Retina (tissue), 1 donor: ENCODE measurements around the gene SLMAP.

ENCODE experiments used
- DNase-seq: peaks from one replicate; pipeline ENCODE4 v3.0.0-alpha.2; 2016

Gene SLMAP

DNA sequence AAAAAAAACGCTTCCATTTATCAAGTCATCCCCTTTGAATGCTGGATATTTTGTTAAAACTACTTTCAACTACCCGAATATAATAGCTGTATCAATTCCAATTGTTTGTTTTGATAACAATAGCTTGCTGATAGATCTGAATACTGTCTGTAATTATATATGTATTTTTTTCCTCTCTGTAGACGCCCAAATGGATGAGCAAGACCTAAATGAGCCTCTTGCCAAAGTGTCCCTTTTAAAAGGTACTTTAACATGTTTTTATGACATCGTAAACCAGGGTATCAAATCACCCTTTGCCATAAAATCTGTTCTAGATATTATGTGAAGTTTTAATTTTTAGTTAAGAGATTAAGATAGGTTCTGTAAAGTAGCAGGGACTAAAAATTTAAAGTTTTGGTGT is 140.6 kb downstream of the SLMAP start:
- DNase-seq, result no peak

DNA sequence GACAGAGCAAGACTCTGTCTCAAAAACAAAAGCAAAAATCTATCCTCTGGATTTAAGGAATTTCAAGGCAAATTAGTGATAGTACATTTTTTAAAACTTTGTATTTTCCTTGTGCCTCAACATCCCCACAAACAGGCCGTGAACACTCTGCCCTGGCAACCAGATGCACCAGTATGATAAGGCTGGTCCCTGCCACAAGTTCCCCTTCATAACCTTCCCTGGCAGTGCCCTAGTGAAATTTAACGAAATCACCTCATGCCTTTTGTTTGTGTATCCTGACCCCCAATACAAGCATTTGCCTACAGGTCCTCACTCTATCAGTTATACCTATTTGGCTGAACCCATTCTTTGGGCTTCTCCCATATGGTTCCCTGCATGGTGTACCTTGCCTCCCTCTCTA is 144.7 kb downstream of the SLMAP start:
- no peak for DNase-seq

DNA sequence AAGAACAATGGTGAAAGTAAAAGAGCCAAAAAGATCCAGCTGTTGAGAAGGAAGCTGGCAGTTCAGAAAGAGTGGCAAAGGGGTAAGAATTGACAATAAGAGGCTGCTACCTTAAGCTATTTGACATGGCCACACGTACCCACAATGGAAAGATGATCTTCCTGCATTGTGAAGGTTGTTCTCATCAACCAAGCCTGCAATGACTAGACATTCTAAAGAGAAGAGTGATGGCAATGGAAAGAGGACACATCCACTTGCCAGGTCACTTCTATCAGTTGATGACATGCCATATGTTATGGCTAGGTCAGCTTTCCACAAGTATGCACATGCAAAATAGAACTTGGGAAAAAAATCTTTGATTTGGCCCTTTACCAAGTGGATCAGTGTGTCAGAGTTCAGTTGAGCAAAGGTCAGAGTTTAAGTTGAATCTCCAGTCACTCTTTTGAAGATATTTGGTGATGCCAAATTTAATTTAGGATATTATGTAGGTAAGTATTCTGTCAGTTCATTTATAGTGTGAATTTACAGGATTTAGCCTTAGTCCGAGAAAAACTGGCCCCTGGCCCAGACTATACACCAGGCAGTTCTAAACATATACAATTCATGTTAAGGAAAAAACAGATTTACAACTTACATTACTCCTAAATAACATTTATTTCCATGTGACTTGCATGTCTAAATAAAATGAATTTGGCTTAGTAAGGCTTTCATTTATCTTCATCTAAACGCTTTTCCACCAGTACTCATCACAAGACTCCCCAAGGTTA is 147.2 kb downstream of the SLMAP start:
- no peak for DNase-seq

DNA sequence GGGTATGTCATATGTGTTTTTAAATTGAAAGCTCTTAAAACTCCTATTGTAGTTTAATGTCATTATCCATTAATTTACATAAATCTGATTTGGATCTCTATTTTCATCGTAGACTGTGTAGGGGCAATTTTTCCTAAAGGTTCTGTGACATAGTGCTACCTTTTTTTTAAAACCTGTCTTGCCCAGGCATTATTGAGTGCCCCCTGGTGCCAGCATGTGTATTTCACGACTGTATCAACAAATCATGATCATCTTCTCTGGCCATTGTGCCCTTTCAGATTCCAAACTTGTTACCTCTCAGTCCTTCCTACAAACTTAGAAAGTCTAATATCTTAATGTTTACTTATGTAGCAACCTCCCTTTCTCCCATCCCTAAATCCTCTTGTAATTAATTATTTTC is 154.9 kb downstream of the SLMAP start:
- DNase-seq, result no peak

DNA sequence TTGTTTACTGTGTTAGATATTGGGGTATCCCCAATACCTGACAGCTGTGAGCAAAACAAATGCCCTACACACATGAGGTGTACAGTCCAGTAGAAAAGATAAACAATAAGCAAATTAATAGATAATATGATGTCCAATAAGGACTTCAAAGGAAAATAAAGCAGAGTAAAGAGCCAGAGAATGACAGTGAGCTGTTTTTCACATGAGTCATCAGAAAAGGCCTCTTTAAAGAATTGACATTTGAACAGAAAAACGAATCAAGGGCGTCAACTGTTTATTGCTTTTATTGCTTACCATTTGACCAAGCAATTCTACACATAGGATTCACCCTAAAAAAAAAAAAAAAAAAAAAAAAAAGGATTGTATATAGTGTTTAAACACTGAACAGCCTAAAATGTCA is 155.5 kb downstream of the SLMAP start:
- no peak for DNase-seq

DNA sequence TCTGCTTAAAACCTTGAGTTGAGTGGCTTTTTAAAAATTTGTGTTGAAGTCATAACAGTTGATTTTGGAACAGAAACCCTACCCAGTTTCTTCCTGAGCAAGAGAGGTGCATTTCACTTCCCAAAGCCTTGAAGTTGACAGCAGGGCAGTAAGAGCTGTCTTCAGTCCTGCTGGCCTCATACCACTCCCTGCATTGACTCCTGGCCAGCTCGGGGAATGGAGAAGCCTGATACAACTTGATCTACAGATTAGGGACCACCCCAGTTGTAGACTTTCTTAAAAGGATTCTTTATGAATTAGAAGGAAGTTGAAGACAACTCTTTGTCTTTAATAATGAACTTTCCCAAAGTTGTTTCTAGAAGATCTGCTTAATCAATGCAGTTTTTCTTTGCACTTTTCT is 161.5 kb downstream of the SLMAP start:
- DNase-seq, result no peak

DNA sequence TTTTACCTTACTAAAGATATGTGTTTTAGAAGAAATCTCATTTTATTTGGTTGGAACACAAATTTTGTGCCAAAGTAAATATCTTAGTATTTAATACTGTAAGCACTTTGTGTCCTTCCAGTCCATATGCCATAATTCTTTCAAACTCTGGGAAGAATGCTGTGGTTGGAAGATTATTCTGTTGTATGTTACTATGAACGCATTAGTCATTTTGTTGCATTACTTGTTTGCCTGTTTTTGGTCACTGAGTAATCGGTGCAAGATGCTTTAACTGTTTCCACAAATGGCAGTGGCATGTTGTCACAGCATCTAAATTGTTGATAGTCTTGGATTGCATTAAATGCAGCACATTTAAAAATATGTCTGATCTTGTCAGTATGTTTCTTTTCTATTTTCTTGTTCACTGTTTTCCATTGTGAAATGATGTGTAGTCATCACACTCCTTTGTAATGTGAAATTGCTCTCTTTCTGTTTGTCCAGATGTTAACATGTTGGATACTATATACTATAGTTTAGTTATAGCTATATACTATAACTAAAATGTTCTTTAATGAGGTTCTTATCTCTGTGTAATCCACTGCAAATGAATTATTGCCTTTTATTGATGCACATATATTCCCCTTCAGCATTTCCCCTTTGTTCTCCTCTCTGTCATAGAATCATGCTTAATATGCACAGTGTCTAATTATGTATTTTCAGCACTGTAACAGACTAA is 162.2 kb downstream of the SLMAP start:
- no peak for DNase-seq

DNA sequence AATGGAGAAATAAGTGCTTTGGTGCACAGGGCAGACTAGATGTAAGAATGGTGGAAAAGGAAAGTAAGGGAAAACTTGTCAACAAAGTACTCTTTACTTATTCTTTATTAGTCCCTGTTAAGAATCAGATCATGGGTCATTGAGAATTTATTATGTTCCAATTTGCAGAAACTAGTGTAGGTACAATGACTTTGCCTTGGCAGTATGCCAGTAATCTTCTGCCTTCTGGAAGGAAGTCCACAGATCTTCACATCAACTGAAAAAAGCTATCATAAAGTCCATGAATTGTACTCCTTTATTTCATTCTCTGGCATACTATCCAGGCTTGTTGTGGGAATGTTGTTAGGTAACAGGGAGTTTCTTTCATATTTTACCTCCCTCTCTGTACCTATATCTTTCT is 163.9 kb downstream of the SLMAP start:
- DNase-seq, result no peak

DNA sequence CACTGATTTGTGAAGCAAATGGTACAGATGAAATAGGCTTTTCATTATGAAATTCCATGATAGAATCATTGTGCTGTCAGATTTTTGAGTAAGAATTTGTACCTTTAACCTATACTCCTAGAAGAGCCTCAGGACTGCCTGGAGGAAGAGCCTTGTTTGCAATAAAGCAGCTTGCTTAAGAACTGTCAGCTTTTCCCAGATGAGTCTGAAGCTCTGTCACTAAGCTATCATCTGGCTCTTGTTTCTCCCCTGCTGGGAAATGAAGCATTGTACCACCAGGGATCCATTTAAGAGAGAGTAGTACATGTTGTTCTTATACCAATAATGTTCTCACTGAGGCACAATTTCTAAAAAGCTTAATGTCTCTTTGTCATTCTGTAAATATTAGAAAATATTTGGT is 167.0 kb downstream of the SLMAP start:
- DNase-seq, result no peak

DNA sequence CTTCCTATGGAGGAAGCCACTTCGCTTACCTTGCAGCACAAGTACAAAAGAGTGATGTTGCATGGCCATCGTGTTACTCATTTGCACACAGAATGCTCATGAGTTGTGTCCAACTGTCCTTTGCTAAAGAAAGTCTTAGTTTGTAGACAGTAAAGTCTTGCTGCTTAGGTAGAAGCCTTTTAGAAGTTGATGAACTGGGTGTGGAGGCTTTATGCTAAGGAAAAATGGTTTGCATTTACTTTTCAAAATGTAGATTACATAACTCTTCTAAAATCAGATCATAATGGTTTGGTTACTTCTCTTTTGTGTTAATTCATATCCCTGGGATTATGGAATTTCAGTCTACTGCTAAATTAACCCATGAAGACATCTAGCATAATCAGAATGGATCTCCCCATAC is 167.6 kb downstream of the SLMAP start:
- no peak for DNase-seq

DNA sequence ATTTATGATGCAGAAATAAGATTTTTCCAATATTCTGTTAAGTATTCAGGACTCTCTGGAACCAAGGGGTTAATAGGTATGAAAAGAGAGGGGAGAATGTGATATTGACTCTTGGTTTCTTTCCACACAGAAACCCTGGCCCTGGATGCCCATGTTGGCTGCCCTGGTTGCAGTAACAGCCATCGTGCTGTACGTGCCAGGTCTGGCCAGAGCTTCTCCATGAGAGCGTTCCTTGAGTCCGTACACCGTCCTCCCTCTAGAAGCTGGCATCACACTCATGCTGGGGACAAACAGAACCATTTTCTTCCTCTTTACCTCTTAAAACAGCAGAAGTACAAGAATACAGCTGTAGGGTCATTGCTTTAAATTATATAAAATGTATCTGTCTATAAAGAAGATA is 171.1 kb downstream of the SLMAP start:
- no peak for DNase-seq

DNA sequence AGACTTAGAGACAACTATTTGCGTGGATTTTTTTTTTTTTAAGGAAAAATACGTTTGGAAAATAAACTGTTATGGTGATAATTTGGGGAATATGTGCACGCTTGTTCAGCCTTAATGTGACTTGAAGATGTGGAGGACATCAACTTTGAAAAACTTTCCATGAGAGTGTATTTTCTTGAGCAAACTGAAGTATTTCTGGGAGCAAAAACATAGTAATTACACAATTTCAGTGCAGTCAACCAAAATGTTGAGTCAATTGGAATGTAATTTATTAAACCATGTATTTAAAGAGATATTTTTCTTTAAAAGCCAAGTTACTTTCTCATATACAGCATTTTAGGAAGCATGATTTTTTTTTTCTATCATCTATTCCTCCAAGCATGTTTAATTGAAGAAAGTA is 171.8 kb downstream of the SLMAP start:
- no peak for DNase-seq

DNA sequence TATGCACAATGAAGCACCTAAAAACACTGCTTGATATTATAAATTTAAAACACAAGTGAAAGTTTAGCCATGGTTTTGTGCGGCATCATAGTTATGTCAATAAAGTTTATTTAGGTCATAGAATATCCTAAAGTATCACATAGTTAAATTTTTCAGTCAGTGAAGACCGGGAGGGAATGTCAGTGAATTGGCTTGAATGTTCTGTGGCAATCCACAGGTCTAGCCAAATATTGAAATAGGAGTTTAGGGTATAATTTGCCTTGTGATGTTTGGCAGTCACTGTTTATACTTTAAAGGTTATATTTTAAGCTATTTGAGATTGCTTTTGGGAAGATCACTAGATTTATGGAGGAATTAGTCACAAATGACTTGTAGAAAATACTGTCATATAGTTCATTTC is 172.4 kb downstream of the SLMAP start:
- no peak for DNase-seq

DNA sequence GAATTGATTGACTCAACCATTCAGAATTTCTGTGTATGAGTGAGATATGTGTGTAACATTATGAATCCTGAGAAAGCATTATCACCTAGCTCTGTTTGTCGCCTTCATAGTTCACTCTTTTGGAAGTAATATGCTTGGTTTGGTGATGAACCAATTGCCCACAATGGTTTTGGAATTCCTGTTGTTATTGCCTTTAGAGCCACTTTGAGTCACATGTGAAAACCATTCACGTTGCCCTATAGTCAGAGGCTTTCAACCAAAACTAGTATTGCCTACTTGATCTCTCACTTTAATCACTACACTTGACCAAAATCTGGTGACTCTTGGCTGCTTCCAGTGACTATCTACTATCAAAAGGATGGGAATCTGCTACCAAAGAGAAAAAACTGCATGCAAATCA is 173.9 kb downstream of the SLMAP start:
- DNase-seq, result no peak

DNA sequence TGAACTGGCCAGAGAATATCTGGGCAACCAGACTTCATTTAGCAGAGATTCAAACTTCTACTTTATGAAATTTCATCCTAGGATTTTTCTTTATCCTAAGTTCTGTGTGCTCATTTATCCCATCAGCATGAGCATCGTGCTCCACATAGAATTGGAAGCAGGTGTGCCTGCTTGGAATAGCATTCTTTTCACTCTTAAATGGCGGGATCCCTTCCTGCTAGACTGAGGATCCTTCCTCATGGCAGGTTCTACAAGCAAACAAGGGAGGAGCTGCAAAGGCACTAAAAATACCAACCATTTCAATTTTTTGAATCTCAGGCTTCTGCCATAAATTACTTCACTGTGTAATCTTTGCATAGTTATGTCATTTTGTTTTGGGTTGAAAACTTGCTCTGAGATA is 177.5 kb downstream of the SLMAP start:
- no peak for DNase-seq

DNA sequence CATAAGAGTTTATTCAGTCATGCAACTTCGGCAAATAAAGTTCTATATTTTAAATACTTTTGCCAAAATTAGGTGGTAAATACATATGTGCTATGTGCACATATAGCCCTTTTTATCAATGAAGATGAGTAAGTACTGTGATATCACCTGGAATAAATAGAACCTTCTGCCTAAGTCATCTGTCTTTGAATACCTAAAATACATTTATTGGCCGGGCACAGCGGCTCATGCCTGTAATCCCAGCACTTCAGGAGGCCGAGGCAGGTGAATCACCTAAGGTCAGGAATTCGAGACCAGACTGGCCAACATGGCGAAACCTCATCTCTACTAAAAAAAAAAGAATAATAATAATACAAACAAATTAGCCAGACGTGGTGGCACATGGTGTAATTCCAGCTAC is 178.3 kb downstream of the SLMAP start:
- DNase-seq, result no peak

DNA sequence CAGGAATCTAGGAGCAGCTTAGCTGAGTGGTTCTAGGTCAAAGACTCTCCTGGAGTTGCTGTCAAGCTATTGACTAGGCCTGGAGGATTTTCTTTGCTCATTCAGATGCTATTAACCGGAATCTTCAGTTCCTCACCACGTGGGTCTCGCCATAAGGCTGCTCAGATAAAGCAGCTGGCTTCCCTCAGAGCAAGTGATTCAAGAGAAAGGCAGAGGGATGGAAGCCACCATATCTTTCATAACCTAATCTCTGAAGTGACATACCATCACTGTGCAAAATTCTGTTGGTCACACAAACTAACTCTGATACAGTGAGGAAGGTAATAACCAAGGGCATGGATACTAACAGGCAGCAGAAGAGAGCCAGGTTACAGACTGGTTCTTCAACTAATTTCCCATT is 179.4 kb downstream of the SLMAP start:
- DNase-seq, result no peak

DNA sequence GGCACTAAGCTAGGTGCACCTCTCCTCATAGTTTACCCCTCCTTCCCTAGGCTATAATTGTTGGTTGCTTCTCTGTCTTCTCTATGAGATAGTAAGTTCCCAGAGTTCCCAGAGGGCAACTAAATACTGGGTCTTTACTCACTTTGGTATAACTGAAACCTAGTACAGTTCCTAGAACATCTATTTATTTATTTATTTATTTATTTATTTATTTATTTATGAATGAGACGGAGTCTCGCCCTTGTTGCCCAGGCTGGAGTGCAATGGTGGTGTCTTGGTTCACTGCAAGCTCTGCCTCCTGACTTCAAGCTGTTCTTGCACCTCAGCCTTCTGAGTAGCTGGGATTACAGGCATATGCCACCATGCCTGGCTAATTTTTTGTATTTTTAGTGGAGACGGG is 181.0 kb downstream of the SLMAP start:
- DNase-seq, result no peak

DNA sequence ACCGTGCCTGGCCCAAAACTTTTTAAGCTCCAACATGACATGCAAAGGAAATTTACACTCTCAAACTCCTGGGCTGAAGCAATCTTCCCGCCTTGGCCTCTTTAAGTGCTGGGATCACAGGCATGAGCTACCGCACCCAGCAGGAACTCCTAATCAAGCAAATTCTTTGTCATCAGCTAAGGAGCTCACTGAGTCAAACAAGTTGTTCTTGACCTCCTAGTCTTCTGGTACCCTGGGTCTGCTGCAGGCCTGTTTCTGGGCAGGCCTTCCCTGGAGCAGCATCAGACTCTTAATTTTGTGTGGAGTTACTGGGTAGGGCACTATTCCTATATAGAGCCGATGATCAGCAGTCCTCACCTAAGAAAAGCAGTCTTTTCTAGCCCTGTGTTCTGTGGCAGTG is 183.7 kb downstream of the SLMAP start:
- DNase-seq, result no peak

DNA sequence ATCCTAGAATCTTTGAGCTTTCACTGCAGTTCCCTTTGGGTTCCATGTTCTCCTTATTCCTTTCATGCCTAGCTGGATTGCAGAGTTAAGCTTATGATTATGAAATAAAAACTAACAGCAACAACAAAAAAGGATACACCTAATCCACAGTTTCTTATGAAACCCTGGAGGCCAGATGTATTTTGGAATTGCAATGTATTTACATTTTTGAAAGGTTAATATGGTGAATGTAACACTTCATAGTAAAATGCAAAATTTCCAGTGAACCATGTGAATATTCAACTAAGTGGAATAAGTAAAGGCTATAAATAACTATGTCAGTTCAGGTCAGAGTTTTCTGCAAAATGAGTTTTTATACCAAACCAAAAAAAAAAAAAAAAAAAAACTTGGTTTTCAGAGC is 186.3 kb downstream of the SLMAP start:
- DNase-seq, result no peak

DNA sequence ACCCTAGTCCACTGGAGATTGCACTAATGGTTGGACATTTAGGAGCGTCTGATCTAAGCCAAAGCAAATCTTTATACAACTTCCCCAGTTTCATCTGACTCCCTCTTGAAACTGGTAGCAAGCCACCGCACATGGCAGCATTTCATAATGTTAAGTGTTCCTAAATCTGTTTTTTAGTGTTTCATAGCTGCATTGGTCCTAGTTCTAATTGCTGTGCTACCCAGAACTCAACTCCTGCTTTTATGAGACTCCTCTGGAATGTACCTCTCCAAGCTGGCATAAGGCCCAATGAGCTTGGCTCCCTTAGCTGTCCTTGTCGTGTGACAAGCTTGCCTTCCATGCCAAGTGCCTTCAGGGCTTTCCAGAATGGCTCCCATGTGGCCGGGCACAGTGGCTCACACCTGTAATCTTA is 186.8 kb downstream of the SLMAP start:
- DNase-seq, result no peak

DNA sequence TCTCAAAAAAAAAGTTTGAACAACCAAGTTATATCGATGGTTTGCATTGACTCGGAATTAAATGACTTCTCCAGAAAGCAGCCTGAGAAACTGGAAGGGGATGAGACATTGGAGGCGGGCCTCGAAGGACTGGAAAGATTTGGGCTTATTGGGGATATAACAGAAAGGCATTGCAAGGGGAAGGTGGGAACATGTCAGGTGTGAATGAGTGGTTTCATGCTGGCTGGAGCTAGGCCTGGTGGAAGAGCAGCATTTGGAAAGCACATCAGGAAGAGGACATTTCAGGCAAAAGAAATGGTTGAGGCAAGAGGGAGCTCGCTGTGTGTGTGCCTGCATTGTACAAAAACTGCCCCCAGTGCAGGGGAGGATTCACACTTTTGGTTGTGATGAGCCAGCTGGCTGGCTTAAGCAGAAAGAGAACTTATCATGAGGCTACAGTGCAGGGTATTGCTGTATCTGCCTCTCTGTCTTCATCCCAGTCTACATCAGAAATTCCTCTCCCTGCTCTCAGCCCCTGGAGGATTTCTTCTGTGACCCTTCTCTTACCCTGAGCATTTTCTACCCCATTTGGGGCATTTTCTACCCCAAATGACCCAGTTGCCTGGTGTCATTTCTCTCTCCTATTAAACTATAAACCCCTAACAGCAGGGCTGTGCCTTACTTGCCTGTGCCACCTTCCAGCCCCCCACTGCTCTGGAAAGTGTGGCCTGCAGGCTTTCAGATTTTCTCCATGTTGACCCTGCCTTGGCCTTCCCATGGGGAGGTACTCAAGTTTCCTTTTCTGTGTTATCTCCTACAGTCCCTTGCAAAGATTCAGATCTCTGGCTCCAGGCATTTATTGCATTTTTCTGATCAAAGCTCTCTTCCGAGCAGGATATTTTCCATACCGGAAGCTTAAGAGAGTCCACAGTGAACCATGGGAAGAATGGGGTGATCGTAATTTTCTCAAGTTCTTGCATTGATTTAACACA is 187.7 kb downstream of the SLMAP start:
- DNase-seq, result peak; percentile 37

DNA sequence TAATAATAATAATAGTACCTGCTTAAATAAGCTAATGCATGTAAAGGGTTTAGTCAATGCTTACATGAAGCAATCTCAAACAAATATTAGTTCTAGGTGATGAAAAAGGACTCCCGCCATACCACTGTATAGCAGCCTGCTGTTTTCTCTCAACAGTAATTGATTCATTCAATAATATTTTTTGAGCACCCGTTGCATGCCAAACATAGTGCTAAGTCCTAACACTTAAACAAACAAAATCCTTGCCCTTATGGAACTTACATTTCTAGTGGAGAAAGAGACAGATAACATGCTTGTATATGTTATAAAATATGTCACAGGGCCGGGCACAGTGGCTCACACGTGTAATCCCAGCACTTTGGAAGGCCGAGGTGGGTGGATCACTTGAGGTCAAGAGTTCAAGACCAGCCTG is 190.9 kb downstream of the SLMAP start:
- no peak for DNase-seq
